HG03139 (cell line): ENCODE data around the gene CXCL8.
A peak's percentile ranks its signal among the peaks of the same experiment; 100 is the strongest.
"Not testable (repeated sequence)": the region's sequence is repeated elsewhere in the genome, so short reads cannot be mapped to it uniquely, and the experiment has no call there.

Experiments used
- ATAC-seq: cut with Tn5 transposase; IDR thresholded peaks from one replicate; pipeline ENCODE4 v1.9.1; 2021; ENCODE audit not compliant: unreplicated experiment

The CXCL8 gene

DNA sequence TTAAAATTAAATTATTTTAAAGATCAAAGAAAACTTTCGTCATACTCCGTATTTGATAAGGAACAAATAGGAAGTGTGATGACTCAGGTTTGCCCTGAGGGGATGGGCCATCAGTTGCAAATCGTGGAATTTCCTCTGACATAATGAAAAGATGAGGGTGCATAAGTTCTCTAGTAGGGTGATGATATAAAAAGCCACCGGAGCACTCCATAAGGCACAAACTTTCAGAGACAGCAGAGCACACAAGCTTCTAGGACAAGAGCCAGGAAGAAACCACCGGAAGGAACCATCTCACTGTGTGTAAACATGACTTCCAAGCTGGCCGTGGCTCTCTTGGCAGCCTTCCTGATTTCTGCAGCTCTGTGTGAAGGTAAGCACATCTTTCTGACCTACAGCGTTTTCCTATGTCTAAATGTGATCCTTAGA lies at the start of gene CXCL8:
CXCL8 (plus strand) TSS at position 217 of the 426 bp plus-strand sequence; CDS start at position 307, 90 bp downstream.
- ATAC-seq, result peak; percentile 65

DNA sequence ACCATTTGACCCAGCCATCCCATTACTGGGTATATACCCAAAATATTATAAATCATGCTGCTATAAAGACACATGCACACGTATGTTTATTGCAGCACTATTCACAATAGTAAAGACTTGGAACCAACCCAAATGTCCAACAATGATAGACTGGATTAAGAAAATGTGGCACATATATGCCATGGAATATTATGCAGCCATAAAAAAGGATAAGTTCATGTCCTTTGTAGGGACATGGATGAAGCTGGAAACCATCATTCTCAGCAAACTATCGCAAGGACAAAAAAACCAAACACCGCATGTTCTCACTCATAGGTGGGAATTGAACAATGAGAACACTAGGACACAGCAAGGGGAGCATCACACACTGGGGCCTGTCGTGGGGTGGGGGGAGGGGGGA lies 49.2 kb upstream of the CXCL8 start:
- not testable (repeated sequence) for ATAC-seq

DNA sequence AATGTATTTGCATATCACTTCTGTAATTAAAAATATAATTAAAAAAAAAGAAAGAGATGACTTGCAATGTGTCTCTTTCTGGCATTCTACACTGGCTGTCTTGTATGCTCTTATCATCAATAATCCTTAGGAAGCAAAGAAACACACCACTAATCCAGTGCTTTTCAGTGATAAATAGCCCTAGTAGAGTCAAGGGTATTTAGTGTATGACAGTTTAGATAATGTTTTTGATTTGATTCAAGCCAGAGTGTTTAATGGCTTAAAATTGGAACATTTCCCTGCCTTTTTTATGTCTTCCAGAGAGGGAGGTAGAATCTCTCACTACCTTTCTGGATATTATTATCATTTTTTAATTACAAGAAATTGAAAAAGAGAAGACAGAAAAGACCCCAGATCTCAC lies 48.6 kb upstream of the CXCL8 start:
- no peak for ATAC-seq

DNA sequence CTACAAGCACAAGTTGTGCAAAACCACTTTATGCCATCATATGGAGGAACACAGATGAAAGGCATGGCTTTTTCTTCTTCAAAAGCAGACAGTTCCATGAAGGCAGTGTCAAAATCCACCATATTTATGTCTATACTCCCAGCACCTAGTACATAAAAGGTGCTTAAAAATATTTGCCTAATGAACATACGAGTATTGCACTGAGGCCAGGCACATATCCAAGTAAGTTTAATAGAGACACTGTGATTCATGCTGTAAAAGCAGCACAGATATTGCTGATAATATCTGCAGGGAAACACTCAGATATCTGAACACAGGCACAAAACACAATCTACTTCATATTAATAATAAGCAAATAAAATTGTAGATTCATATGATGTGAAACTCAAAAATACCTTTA lies 48.1 kb upstream of the CXCL8 start:
- no peak for ATAC-seq

DNA sequence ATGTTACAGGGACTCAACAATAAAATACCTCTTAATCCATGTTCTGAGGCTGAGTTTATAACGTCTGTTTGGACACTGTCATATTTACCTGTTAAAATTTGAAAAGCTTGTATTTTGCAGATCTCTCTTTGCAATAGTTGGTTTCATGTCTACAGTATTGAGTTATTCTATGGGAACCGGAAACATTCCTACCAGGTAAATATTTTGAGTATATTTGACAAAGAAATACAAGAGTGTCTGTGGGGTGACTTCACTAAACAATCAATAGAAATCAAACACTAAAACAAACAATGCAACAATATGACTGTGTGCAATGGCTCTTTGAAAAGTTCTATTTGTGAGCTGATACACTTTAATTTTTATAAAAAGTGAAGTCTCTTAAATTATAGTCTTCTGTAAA lies 47.7 kb upstream of the CXCL8 start:
- no peak for ATAC-seq

DNA sequence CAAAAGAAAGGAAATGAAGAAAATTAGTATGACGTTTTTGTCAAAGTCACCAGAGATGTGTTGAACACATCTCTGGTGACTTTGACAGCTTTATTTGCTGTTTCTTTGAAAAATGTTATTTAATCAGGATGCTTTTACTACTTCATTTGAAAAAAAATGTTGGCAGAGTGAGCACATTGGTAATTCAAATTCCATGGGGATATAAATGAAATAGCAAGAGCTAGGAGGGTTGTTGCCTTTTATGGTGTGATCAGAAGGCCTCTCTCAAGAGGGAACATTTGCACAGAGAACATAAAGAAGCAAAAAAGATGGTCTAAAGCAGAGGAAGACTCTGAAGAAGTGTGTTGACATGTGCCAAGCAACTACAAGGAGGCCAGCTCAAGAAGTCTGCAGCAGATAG lies 46.6 kb upstream of the CXCL8 start:
- no peak for ATAC-seq

DNA sequence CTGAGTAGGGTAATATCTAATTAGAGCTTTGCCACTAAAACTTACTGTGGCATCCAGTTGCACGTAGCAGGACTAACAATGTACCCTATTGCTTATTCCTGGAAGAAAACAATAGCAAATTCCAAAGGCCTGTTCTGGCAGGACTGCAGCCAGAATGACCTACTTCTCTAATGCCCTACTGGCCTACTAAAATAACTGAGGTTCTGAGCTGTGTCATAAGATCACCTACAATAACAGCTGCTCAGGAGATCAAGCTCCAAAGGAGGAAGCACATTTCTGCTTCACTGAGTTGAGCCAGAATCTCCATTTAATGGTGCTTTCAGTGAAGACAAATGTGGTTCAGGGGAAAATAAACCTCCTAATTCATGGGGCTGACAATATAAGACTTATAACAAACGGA lies 42.2 kb upstream of the CXCL8 start:
- ATAC-seq, result no peak

DNA sequence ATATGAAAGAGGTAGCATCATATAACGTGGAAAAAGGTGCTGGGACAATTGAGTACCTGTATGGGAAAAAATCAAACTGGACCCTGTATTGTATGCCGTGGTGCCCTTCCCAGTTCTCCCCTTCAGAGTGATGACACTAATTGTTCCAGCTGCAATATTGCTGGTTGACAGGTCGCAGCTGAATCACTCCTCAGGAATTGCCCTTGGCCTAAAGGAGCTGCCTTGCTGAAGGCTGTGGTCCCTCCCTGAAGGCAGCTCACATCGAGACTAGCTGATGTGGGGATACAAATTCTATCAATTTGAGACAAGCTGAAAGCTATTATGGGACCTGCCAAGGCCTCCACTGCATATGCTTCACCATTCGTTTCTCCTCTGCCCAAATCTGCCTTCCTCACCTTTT lies 39.3 kb upstream of the CXCL8 start:
- no peak for ATAC-seq

DNA sequence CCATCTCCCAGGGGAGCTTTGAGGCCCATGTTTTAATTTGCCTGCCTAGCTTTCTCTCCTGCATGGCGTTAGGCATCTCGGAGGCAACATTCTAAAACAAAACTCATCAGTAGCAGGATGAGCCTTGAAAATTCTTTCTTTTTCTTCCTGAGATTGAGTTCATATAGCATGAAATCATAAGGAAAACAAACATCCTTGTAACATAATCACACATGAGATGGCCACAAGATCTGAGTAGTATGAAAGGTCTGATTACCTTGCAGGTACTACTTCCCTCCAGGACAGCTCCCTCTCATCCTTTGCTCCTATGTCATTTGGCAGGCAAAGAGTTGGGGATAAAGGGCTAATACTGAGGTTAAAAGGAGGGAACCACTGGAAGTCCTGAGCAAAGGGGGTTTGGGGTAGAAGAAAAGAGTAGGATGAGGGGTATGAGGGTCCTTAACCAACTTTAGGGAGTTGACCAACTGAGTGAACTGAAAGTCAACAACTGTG lies 37.5 kb upstream of the CXCL8 start:
- no peak for ATAC-seq

DNA sequence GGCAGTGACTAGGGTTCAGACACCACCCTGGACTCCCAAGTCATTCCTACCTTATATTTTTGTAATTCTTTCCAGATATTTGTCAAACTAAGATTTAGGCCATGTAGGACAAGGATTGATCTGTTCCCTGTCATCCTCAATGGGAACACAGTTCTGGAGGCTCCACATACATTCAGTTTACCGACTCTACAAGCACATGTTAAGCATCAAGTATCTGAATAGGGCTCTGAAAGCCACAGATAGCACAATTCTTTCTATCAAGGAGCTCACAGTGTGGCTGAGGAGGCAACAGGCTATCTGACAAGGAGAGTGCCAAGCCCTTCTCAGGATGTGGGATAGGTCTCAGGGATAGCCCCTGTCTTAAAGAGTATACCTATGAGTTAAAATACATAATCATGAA lies 37.0 kb upstream of the CXCL8 start:
- no peak for ATAC-seq

DNA sequence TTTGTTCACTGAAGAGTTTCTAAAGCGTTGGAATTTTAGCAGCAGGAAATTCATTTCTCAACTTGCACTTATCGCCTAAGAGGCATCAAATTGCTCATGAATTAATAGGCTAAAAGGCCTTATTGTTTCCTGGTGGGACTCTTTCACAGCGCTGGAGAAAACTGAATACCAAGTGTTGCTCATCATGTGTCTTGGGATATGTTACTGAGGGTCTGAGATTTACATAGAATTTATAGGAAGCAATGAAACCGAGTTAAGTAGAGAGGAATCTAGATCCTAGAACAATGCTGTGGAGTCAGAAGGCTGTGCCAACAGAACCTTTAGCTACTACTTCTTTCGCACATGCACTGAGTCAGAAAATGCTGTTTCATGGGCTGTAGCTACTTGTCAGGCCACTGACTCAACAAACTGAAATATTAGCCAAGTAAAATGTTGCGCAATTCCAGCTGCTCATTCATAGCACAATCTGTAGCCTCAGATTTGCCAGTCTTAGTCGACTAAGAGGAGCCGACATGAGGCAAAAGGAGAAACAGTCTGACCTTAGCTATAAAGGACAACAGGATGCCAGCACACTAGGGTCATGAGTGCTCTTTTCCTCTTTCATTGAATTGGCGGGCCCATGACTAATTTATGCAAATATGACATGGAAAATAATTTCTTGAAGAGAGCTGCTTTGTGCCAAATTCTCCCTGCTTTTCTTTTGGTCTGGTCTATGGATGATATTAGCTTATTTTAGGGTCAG lies 35.9 kb upstream of the CXCL8 start:
- no peak for ATAC-seq

DNA sequence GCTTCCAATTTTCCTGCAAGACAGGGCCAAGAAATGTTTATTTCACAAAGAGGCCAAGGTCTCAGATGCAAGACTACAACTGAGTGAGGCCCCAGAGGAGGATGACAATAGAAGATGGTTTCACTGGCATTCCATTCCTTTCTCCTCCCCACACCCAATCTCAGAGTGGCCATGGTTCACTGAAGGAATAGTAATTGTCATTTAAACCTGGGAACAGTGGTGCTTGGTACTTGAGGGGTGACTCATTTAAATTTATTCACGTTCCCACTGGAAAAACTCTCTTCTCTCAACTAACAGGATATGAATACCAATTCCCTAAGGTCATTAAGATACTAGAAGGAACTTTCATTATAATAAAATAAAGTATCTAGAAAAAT lies 35.3 kb upstream of the CXCL8 start:
- no peak for ATAC-seq

DNA sequence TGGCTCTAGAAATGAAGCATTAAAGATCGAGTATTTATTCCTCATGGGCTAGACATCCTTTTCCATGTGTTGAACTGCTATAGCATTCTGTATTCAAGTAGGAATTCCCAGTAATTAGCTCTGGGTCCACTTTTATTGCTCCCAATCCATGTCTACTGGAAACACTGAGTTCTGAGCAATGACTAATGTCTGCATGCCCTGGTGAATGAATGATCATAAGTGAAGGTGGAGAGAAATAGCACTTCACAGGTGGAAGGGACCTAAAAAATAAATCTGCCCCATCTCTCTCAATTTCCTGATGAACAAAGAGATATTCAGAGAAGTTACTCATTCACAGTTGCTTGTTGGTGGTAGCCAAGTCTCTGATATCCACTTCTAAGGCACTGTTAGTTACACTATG lies 34.6 kb upstream of the CXCL8 start:
- ATAC-seq, result no peak

DNA sequence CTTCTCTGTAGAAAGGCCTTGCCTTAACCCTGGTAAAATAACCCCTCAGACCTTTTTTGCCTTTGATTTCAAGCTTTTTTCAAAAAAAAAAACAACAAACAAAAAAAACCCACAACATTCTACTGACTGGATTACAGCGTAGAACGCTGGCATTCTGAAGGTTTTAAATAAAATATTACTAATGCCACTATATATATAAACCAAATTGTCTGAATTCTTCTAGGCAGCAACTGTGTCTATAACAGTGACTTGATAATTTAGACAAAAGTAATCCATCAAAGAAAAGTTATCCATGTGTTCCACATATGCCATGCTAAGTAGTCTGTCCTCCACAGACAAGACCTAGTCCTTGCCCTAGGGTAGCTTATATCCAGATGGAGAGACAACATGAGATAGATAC lies 33.6 kb upstream of the CXCL8 start:
- no peak for ATAC-seq

DNA sequence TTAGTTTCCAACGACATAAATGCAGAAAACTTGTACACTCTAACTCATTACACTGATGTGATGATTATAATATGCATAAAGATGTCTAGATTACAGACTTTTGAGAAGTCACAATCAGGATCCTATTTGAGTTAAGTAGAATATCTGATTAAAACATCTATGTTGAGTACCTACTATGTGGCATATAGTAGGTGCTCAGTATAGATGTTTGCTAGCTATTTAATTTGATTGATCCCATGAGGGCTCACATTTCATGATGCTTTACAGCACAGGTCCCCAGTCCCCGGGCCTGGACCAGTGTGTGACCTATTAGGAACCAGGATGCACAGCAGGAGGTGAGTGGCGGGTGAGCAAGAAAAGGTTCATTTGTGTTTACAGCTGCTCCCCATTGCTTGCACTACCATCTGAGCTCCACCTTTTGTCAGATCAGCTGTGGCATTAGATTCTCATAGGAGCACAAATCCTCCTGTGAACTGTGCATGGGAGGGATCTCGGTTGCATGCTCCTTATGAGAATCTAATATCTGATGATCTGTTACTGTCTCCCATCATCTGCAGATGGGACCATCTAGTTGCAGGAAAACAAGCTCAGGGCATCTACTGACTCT lies 33.0 kb upstream of the CXCL8 start:
- no peak for ATAC-seq

DNA sequence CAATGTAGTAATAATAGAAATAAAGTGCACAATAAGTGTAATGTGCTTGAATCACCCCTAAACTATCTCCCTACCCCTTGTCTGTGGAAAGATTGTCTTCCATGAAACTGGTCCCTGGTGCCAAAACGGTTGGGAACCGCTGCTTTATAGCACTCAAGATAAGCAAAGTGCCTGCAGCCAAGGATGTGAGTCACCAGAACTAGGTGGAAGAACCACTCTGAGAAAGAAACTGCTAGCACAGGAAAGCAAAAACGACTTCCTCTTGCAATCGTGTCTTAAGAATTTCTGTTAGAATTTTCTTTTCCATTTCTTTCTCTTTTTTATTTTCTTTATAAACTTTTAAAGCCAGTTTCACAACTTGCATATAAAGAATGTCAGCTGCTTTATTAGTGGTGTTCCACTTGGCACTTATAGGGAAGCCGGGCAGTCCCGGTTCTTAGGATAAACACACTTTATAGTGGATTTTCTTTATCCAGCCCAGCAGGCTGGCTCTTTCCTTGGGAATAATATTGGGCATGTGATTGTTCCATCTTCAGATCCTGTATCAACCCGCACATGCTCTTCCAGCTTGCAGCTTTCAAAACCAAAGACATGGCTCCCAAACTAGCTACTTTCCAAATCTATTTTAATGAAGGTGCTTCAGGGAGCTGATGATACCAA lies 32.3 kb upstream of the CXCL8 start:
- no peak for ATAC-seq

DNA sequence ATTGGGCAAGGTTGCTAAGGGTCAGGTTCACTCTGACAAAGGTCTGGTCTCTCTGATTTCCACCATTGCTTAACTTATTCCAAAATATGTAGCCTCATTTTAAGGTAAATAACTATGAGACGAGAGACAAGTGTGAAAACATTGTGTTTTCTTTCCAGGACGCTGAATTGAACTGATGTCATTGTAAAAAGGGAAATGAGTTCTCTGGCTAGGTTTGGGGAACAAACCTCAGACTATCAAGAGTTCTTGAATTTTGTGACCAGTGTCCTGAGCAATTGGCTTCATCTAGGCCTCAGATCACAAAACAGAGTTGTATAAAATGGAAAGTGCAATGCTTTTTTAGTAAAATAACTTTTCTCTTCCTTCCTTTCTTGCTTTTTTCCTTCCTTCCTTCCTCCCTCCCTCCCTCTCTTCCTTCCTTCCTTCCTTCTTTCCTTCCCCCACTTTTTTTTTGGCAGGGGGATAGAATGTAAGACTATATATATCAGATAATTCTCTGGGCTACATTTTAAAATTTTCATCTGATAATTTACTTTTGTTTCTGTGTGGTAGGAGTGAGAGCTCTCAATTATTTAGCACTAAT lies 30.8 kb upstream of the CXCL8 start:
- ATAC-seq, result no peak

DNA sequence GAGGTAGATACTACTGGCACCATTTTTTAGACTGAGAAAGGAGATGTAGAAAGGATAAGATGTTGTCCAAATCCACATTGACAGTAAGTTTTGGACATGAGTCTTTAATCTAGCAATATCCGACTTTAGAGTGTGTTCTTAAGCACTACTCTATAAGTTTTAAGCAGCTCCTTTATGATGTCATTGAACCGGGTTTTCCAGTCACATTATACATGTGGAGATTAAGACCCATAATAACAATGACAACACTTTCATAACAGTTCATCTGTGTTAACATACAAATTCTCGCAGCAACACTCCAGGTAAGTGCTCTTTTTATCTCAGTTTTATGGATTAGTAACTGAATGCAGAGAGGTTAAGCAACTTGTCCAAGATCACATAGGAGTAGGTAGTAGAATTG lies 30.3 kb upstream of the CXCL8 start:
- ATAC-seq, result no peak

DNA sequence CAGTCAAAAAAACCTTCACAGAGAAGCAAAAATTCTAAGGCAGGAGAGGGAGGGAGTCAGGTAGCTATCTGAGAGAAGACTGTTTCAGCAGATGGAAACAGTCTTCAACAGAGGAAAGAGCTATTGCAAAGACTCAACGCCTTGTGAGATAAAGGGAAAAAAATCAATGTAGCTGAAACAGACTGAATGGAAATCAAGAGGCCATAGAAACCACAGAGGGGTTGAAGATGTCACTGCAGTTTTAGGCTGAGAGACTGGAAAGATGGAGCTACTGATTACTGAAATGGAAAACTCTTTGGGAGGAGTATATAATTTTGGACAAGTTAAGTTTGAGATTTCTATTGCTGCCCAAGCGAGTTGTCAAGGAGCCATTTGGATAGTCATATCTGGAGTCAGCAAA lies 28.4 kb upstream of the CXCL8 start:
- ATAC-seq, result no peak

DNA sequence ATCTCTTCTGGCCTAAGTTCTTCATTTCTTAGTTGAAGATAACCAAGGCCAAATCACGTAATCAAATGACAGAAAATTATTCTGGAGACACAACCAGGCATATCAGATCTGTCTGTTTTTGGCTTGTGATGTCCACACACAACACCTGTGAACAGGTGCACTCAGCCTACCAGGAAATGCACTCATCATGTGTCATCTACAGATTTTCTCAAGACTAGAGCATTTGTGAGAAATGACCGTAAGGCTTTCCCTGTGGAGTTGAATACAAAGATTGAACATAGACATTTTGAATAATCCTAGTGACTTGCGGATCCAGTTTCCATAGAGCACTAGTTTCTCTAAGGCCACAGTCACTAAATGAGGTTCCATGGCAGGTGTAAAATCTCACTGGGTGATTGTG lies 26.7 kb upstream of the CXCL8 start:
- ATAC-seq, result no peak

DNA sequence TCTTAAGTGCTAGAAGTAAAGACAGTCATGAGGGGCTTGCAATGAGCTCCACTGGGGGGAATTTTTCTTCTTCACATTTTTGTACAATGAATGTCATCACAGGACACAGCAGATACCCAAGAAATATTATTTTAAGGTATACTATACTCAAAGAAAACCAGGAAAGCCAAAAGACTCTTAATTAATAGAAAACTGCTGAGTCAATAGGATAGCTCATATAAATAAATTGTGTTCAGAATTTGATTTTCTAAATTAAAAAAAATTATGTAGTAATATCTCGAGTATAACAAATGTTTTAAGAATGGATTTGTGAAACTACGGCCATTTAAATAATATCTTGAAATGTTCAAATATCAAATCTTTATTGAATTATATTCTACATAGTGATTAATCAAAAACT lies 25.7 kb upstream of the CXCL8 start:
- ATAC-seq, result no peak

DNA sequence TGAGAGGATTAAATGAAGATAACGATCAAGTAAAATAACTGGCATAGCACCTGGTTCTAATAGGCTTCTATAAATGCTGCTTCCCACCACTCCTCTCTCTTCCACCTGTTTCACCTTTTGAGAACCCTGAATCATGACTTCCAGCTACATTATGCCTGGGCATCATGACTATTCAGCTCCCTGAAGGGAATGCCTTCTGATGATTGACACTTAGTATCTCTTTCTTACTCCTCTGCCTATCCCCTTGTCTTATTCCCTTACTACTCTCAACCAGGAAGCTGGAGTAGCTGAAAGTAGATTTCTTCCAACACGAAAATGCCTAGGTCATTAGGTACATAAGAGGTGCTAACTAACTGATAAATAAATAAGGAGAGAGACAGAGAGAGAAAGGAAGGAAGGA lies 24.7 kb upstream of the CXCL8 start:
- ATAC-seq, result no peak
